ENCODE measurements around the gene RBM33. TPM values are rescaled to one million over a fixed set of nuclear protein-coding genes. Genes with fewer than 3 reads are reported as not detected.

Gene RBM33
- total RNA-seq, 2 experiments from 2014 or later, result 73.7 to 84.8 TPM

DNA sequence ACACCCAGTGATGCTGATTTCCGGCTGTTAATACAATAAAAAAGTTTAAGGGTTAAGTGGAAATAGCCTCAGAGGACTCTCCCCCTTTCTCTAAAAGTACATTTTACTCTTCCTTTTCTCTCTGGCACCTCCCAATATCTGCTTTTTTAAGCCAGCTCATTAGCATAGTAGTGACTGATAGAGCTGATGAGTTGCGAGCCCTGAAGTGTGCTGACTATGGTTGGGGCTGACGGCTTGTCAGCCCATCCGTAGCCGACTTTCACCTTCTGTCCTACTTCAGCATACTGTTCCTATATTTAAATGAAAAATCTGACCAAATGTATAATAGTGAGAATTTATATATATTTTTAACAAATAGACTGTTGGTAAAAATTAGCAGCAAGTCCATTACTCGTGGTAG, 87.8 kb downstream of the RBM33 start:
- H3K4me3 Mint-ChIP-seq, result no peak overlapping the region

DNA sequence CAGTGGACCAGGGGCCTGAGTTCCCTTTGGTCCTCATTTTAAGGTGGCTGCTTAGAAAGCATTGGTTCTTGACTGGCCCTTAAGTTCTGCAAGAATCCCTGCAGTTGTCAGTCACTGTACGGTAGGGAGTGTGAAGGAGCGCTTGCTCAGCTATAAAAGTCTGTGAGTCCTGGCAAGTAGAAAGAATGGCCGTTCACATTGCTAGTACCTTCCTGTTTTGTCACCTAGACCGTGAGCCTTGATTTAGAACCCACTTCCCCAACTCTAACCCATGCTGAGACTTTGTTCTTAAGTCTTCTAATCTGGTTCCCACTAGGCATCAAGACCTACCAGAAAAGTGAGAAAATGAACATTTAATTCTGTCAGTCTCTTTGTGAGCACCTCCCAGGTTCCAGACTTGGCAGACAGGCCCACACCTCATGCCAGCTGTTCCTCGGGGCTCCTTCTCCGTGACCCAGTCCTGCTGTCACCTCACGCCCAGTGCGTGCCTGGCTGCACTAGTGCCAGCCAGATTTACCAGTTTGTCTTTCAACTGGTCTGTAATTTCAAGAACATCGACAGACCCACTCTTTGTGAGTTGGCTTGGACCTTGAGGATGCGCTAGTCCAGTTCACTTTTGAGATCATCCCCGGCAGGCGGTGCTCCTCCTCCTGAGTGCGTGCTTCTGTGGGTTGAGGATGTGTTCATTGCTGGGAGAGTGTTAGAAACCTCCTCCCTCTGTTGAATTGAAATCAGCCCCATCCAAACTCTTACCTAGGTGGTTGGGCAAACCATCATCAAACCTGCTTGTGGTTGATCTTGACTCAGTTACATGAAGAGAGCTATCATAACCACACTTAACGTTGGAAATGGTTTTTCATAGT, 89.4 kb downstream of the RBM33 start:
- ATAC-seq (peak; percentile 70), DNase-seq (peak; percentile 67)
- Mint-ChIP-seq H3K4me1 (ENCODE audit: low read depth) (peaks cover 72% of the 10 kb centered on the region), H3K36me3 (ENCODE audit: low read depth) (peaks cover 42% of the 10 kb centered on the region), H3K9me3 (no peaks in the 10 kb centered on the region), H3K27ac (peak overlapping the region; percentile 88), H3K4me3 (no peak overlapping the region), H3K27me3 (no peaks in the 10 kb centered on the region)
- intact Hi-C loops (cut with micrococcal nuclease), result loop anchor here (5.0 to 10.0 kb wide), 2 partner anchors 37 to 139 kb away; no protein-coding TSS in a partner anchor
- CTCF ChIA-PET, result interaction anchor here (1.4 to 6.8 kb wide), 3 partner anchors 34 to 138 kb away, joined by 6 to 43 read pairs (median 34); no protein-coding TSS in a partner anchor
- TF ChIP-seq, protein P1, sequence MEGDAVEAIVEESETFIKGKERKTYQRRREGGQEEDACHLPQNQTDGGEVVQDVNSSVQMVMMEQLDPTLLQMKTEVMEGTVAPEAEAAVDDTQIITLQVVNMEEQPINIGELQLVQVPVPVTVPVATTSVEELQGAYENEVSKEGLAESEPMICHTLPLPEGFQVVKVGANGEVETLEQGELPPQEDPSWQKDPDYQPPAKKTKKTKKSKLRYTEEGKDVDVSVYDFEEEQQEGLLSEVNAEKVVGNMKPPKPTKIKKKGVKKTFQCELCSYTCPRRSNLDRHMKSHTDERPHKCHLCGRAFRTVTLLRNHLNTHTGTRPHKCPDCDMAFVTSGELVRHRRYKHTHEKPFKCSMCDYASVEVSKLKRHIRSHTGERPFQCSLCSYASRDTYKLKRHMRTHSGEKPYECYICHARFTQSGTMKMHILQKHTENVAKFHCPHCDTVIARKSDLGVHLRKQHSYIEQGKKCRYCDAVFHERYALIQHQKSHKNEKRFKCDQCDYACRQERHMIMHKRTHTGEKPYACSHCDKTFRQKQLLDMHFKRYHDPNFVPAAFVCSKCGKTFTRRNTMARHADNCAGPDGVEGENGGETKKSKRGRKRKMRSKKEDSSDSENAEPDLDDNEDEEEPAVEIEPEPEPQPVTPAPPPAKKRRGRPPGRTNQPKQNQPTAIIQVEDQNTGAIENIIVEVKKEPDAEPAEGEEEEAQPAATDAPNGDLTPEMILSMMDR (IDR thresholded peaks at IDR 0.05), result no peak
- POLR2A ChIA-PET, result no interaction called here

More for the DNA sequence above, 87.8 kb downstream of the RBM33 start:
- H3K4me1 Mint-ChIP-seq (ENCODE audit: low read depth), result peaks cover 66% of the 10 kb centered on the region
- intact Hi-C loops (cut with micrococcal nuclease), result loop anchor here (5.0 to 10.0 kb wide), 2 partner anchors 35 to 137 kb away; no protein-coding TSS in a partner anchor
- CTCF ChIA-PET, result interaction anchor here (1.8 to 6.8 kb wide), 3 partner anchors 26 to 134 kb away, joined by 4 to 43 read pairs (median 34); no protein-coding TSS in a partner anchor
- no peak for ATAC-seq
- H3K27me3 Mint-ChIP-seq, result no peaks in the 10 kb centered on the region
- H3K36me3 Mint-ChIP-seq (ENCODE audit: low read depth), result peaks cover 35% of the 10 kb centered on the region
- TF ChIP-seq, protein P1 (IDR thresholded peaks at IDR 0.05), result no peak
- DNase-seq, result no peak
- POLR2A ChIA-PET, result no interaction called here
- H3K9me3 Mint-ChIP-seq, result no peaks in the 10 kb centered on the region
- no peak overlapping the region for H3K27ac Mint-ChIP-seq

DNA sequence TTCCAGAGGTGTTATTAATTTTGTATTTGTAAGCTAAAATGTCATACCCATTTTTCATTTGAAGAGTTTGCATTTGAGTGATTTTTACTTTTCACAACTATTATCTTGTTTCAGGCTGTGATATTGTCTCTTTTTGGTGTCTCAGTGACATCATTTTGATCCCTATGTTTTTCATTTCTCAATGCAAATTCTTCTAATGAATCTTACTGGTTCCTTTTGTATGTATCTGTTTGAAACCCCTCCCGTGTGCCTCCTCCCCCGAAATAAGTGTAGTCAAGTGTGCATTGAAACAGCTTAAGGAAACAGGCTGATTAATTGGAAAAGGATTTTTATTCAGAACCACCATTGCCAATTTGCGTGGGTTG, 90.0 kb downstream of the RBM33 start:
- H3K36me3 Mint-ChIP-seq (ENCODE audit: low read depth), result peaks cover 46% of the 10 kb centered on the region
- no peaks in the 10 kb centered on the region for H3K9me3 Mint-ChIP-seq
- no peak for DNase-seq
- H3K27me3 Mint-ChIP-seq, result no peaks in the 10 kb centered on the region
- ATAC-seq, result no peak
- H3K27ac Mint-ChIP-seq, result peak overlapping the region; percentile 88
- H3K4me3 Mint-ChIP-seq, result no peak overlapping the region
- POLR2A ChIA-PET, result no interaction called here
- intact Hi-C loops (cut with micrococcal nuclease), result loop anchor here (5.0 to 10.0 kb wide), 2 partner anchors 37 to 140 kb away; no protein-coding TSS in a partner anchor
- CTCF ChIA-PET, result interaction anchor here (6.3 to 6.8 kb wide), 2 partner anchors 33 to 136 kb away, joined by 34 to 43 read pairs; no protein-coding TSS in a partner anchor
- TF ChIP-seq, protein P1 (IDR thresholded peaks at IDR 0.05), result no peak
- peaks cover 76% of the 10 kb centered on the region for H3K4me1 Mint-ChIP-seq (ENCODE audit: low read depth)

DNA sequence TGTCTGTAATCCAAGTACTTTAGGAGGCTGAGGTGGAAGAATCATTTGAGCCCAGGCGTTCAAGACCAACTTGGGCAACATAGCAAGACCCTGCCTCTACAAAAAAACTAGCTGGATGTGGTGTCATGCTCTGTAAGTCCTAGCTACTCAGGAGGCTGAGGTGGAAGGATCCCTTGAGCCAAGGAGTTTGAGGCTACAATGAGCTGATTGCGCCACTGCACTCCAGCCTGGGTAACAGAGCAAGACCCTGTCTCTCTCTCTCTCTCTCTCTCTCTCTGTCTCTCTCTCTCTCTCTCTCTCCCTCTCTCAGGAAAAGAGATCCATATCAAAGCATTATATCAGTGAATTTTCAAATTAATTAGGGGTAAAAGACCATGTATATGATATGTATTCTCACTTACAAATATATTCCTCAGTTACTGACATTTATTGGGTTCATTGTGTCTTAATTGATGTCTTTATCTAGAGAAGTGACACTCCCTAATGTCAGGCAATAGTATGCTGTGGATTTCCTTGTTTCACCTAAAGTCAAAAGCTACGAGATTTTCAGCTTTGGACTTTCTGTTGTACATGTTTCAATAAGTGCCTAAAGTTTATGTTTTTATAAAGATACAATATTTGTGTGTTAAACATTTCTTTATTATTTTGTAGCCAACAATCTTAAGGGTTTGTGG, 91.1 kb downstream of the RBM33 start:
- peaks cover 44% of the 10 kb centered on the region for H3K36me3 Mint-ChIP-seq (ENCODE audit: low read depth)

More for the DNA sequence above, 91.1 kb downstream of the RBM33 start:
- H3K4me1 Mint-ChIP-seq (ENCODE audit: low read depth), result peaks cover 79% of the 10 kb centered on the region
- H3K27me3 Mint-ChIP-seq, result no peaks in the 10 kb centered on the region
- ChIA-PET POLR2A (no interaction called here), CTCF (interaction anchor here (6.3 to 6.8 kb wide), 2 partner anchors 32 to 137 kb away, joined by 34 to 43 read pairs; no protein-coding TSS in a partner anchor)
- TF ChIP-seq, protein P1 (IDR thresholded peaks at IDR 0.05), result no peak
- no peak for ATAC-seq
- no peak for DNase-seq
- intact Hi-C loops (cut with micrococcal nuclease), result loop anchor here (10.0 kb wide), 1 partner anchor 141 kb away; no protein-coding TSS in a partner anchor
- H3K9me3 Mint-ChIP-seq, result no peaks in the 10 kb centered on the region
- H3K4me3 Mint-ChIP-seq, result no peak overlapping the region
- peak overlapping the region; percentile 44 for H3K27ac Mint-ChIP-seq
